Left renal pelvis (tissue), 4 donors: ENCODE results near the gene SUPT3H. TPM values are rescaled to one million over a fixed set of nuclear protein-coding genes. Genes with fewer than 3 reads are reported as not detected.
"Not testable (repeated sequence)": the region's sequence is repeated elsewhere in the genome, so short reads cannot be mapped to it uniquely, and the experiment has no call there.

Experiments
- DNase-seq, 4 donors: peaks; one replicate each; pipeline ENCODE4 v3.0.0-alpha.2; 2013; ENCODE audit warnings: low read depth in 4 of 4, low spot score in 3 of 4
- polyA plus RNA-seq, 4 donors: library from polyadenylated mRNA; unstranded; fragments of 120-200 nt; gene quantifications; one replicate each; pipeline ENCODE4 v1.2.1, GENCODE V29; 2013; ENCODE audit not compliant: insufficient read length in 4 of 4

Gene SUPT3H
- polyA plus RNA-seq, 4 donors: 18.9 to 22.5 (median 20.4) TPM

DNA sequence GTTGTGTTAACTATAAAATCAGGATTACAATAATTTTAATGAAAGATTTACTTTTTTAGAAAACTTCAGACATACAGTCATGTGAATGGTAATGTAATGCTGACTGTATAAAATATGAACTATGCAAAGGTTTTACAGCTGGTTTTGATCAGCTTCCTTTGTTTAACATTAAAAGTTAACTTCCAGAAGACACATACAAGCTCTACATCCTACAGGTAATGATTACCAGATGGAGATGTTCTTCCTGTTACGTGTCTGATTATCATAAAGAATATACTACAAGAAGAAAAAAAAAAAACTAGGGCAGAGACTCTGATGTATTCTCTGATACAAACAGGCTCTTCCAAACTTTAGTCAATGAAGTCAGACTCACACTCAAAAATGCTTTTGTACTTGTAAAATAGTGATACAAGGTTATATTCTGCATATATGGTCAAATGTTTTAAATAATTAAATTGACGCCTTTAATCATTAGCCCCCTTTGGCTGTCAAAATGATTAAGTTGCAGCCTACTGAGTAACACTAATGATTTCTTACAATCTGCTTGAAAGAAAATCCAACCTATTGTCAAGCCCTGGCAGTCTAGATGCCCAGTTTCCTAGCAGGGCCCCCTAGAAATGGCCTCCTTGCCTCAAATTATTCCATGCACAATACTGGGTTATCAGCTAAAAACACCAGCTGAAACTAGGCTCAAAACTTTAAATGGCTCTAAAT lies 301.4 kb downstream of the SUPT3H start:
- no peak for DNase-seq

- DNase-seq: no peak
These were observed 302.5 kb downstream of the SUPT3H start for GRCh38 chr6:45075246-45075645.

GRCh38 chr6:45074439-45074838 lies 303.3 kb downstream of the SUPT3H start:
- no peak for DNase-seq

GRCh38 chr6:45073771-45074170 lies 304.0 kb downstream of the SUPT3H start:
- DNase-seq: no peak

DNA sequence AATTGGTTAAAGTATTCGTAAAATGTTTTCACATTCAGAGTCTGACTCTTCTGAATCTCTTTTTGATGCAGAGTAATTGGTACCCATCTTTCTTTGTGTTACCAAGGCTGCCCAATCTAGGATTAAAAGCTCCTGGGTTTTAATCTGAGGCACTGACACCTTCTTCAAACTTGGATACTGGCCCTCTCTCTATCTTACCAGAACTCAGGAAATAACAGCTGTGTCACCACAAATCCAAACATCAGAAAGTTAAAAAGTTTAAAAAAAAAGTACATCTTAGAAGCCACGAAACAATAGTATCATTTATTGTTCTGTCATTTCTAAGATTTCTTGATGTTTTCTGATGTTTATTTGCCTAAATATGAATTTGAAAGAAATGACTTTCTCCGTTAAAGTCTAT lies 305.1 kb downstream of the SUPT3H start:
- no peak for DNase-seq

GRCh38 chr6:45072016-45072415 lies 305.7 kb downstream of the SUPT3H start:
- no peak for DNase-seq

DNA sequence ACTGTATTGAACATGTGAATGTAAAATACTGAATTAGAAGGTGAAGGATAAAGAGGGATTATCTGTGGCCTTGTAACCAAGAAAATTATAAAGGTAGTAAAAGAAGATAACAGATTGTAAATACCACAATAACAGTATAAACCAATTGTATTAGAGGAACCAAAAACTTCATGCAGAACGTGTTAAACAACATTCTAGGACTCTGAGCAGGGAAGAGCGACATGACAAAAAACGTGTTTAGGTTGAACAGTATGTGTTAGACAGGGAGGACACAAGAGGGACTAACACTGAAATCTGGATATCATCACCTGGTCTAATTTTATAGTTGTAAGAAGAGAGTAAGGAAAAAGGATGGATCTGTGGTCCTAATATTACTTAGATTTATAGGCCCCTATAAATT lies 308.6 kb downstream of the SUPT3H start:
- no peak for DNase-seq

- not testable (repeated sequence) for DNase-seq
These were observed 310.3 kb downstream of the SUPT3H start for GRCh38 chr6:45067446-45067845.

DNA sequence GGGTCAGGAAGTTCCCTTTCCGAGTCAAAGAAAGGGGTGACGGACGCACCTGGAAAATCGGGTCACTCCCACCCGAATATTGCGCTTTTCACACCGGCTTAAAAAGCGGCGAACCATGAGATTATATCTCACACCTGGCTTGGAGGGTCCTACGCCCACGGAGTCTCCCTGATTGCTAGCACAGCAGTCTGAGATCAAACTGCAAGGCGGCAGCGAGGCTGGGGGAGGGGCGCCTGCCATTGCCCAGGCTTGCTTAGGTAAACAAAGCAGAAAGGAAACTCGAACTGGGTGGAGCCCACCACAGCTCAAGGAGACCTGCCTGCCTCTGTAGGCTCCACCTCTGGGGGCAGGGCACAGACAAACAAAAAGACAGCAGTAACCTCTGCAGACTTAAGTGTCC lies 315.1 kb downstream of the SUPT3H start:
- not testable (repeated sequence) for DNase-seq

DNA sequence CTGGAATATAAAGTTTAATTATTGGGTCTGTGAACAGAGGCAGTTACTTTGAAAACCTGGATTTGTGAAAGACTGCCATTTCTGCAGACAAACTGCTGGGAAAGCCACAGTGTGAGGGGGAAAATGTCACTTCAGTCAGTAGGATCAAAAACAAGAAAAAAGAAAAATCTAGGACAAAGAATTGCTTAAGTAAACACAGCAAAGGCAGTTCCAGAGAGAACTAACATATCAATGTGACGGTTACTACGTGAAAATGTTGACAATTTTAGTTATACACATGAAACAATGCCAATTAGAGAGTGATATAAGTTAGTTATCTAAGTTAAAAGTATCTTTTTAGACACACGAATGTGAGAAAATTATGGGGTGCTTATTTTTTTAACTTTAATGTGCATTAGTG lies 320.0 kb downstream of the SUPT3H start:
- no peak for DNase-seq

DNA sequence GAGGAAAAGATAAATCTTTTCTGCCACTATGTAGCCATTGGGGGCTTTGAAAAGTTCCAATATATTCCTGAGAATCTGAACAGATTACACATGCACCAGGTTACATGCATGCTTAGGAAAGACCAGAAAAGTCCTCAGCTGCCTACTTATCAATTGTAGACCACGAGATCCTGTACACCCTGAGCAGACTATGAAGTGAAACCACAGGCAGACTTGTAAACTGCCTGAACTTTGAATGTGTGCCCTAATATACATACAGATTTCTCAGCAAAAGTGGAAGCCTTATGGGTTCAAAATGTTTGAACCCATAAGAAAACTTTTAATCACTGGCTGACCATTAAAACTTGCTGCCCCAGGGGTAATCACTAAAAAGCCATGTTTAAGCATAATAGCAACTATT lies 323.1 kb downstream of the SUPT3H start:
- no peak for DNase-seq

DNA sequence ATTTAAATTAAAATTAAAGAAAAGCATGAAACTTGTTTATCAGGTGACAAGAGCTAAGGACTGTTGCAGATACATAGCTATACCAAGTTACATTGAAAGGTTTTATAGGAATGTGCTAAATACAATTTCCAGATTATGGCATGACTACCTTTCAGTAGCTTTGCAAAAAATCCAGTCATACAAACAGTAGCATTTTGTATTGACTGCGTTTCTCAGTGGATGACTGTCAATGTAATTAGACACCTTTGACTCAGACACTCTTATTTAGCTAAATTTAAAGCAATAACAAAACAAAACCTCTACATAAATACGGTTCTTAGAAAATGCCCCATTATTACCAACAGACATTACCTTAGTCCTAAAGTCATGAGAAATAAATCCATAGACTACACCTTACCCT lies 325.4 kb downstream of the SUPT3H start:
- no peak for DNase-seq

DNA sequence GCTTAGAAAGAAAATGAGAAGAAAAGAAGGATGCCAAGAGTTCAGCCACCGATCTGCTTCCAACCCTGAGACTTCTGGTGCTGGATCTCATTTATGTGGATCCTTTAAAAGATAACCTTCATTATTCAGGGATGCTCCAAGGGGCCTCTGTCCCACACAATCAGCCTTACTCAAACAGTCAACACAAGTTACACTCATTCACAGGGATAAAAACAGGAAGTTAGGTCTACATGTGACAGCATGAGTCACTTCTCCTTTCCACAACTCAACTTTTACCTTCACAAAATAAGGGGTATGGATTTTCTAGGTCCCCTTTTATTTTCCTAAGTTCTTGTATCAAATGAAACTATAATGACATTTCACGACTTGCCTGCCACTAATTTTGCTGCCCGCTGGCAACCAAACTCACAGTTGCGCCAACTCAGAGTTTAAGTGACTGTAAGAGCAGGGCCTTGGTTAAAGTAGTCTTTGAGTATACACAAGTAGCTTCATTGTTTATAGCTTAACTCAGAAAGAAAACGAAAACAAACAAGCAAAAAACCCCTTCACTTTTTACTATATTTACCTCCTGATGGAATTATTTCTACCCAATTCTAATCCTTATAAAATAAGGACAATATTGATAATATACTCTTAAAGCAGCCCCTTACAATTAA lies 328.4 kb downstream of the SUPT3H start:
- no peak for DNase-seq

DNA sequence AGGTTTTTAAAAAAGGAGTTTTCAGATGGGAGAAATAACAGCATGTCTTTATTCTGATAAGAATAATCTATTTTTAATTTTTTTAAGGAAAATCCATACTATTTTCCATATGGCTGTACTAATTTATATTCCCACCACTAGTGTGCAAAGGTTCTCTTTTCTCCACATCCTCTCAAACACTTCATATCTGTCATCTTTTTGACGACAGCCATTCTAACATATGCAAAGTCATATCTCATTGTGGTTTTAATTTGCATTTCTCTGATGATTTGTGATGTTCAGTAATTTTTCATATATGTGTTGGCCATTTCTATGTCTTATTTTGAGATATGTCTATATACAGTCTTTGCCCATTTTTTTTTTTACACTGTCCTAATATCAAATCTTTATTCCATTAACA lies 330.2 kb downstream of the SUPT3H start:
- no peak for DNase-seq

DNA sequence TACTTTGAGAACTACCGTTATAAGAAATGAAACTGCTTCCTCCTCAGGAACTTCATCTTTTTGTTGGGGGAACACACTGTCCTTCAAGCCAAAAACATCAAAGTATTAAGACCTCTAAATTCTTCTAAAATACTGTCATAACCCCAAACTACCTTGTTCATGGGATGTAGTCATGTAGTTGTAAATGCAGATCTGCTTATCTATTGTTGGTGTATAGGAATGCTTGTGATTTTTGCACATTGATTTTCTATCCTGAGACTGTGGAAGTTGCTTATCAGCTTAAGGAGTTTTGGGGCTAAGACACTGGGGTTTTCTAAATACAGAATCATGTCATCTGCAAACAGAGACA lies 332.5 kb downstream of the SUPT3H start:
- no peak for DNase-seq

DNA sequence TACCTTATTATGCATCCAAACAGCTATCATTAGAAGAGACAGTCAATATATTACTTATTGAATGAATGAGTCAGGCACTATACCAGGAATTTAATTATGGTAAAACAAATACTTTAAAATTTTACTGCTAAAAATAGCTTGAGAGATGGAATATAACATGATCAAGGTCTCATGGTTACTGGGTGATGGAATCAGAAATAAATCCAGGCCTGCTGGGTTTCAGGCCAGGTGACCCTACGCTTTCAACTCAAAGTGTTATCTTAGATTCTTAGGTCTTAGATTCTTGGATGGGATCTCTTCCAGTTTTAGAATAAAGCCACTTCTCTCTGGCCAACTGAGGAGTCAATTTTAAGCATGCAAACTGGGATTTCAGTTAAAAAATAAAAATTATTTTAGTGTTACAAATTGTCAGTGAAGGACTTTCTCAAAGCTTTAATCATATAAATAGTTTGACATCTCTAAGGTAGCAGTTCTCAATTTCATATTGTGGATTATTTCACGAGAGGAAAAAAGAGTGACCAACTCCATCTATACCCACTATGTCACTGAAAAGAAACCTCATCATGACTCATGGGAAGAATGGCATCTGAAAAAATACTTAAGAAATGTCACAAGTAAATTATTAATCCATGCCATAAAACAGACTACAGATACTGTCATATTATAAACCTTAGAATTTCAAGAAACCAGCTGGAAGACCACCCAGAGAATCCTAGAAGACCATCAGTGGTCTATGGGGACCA lies 333.1 kb downstream of the SUPT3H start:
- no peak for DNase-seq

GRCh38 chr6:45044086-45044485 lies 333.6 kb downstream of the SUPT3H start:
- DNase-seq: no peak

- not testable (repeated sequence) for DNase-seq
These were observed 335.1 kb downstream of the SUPT3H start for GRCh38 chr6:45042673-45043072.

- DNase-seq: no peak
These were observed 339.5 kb downstream of the SUPT3H start for GRCh38 chr6:45038226-45038625.

- no peak for DNase-seq
These were observed 341.6 kb downstream of the SUPT3H start for GRCh38 chr6:45036103-45036502.

DNA sequence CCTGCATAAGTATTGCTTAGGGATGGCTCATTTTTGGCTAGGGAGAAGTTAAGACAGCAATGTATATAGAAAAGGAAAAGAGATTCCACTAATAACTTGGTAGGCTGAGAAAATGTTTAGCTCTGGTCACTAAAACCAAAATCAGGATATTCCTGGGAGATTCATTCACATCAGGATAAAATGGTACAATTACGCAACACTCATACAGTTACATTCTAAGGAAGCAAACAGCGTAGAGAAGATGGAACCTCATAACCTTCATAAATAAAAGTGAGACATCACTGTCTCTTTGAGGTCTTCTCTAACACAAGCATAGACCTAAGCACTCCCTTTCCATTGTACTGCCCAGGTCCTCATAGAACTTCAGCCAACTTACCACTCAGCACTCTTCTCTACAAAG lies 345.3 kb downstream of the SUPT3H start:
- no peak for DNase-seq

GRCh38 chr6:45031601-45032000 lies 346.1 kb downstream of the SUPT3H start:
- DNase-seq: no peak
